Measurements from ENCODE around the gene NUDT4. TPM values are rescaled to one million over a fixed set of nuclear protein-coding genes. Genes with fewer than 3 reads are reported as not detected.

The NUDT4 gene
- 56.5 and 57.3 TPM in 2 replicates for total RNA-seq (2013; cell fraction: nucleolus; rRNA removed)
- total RNA-seq (2014; rRNA removed) (70.4 and 77.0 TPM in 2 replicates), total RNA-seq (2014; rRNA removed; fragmentation: Illumina TruSeq; extraction: Trizol) (89.9 and 91.6 TPM in 2 replicates), total RNA-seq (2021) (81.1 and 82.9 TPM in 2 replicates), polyA plus RNA-seq (2011; rRNA removed) (61.8 and 103 TPM in 2 replicates), polyA plus RNA-seq (2014; fragmentation: Illumina TruSeq; extraction: Trizol) (84.0 and 110 TPM in 2 replicates), polyA plus RNA-seq (2014; fragmentation: Nextera tagmentation; extraction: Ambion mirVana) (10 to 100 TPM; 26.6 to 36.6 TPM), polyA plus RNA-seq (2014; rRNA removed) (53.3 and 56.8 TPM in 2 replicates), polyA plus RNA-seq (2016; fragmentation: Nextera tagmentation; extraction: Ambion mirVana) (10 to 100 TPM; 27.0 to 64.4 TPM), polyA minus RNA-seq (2011; rRNA and poly(A)+ RNA removed) (27.8 and 40.1 TPM in 2 replicates), Bru-seq, nascent RNA (percentile 92 among the genes with signal in this experiment), BruChase-seq, experiment 1, labeled RNA remaining after a 6-hour chase (percentile 87 among the genes with signal in this experiment), BruChase-seq, experiment 2, labeled RNA remaining after a 2-hour chase (percentile 93 among the genes with signal in this experiment)
- polyA plus RNA-seq (2011; ENCODE audit: low read depth): 27.8 TPM
- 20.3 and 24.5 TPM in 2 replicates for polyA plus RNA-seq (2011; cell fraction: cytosol; rRNA removed)
- 9.7 and 12.0 TPM in 2 replicates for polyA plus RNA-seq (2011; cell fraction: nucleus; rRNA removed)
- polyA plus RNA-seq (2012): 60.5 and 61.5 TPM in 2 replicates
- 21.4 and 23.3 TPM in 2 replicates for polyA minus RNA-seq (2011; cell fraction: cytosol; rRNA and poly(A)+ RNA removed)
- 11.8 and 22.6 TPM in 2 replicates for polyA minus RNA-seq (2011; cell fraction: nucleus; rRNA and poly(A)+ RNA removed)
- long read RNA-seq, experiment 1, full-length matches to known transcripts: 18 of 29 reads
- long read RNA-seq, experiment 1, partial matches to known transcripts: 0 of 29 reads
- long read RNA-seq, experiment 1, other reads (novel, unspliced or antisense): 11 of 29 reads
- long read RNA-seq, experiment 2, full-length matches to known transcripts: 8 of 39 reads
- long read RNA-seq, experiment 2, partial matches to known transcripts: 1 of 39 reads
- long read RNA-seq, experiment 2, other reads (novel, unspliced or antisense): 30 of 39 reads

DNA sequence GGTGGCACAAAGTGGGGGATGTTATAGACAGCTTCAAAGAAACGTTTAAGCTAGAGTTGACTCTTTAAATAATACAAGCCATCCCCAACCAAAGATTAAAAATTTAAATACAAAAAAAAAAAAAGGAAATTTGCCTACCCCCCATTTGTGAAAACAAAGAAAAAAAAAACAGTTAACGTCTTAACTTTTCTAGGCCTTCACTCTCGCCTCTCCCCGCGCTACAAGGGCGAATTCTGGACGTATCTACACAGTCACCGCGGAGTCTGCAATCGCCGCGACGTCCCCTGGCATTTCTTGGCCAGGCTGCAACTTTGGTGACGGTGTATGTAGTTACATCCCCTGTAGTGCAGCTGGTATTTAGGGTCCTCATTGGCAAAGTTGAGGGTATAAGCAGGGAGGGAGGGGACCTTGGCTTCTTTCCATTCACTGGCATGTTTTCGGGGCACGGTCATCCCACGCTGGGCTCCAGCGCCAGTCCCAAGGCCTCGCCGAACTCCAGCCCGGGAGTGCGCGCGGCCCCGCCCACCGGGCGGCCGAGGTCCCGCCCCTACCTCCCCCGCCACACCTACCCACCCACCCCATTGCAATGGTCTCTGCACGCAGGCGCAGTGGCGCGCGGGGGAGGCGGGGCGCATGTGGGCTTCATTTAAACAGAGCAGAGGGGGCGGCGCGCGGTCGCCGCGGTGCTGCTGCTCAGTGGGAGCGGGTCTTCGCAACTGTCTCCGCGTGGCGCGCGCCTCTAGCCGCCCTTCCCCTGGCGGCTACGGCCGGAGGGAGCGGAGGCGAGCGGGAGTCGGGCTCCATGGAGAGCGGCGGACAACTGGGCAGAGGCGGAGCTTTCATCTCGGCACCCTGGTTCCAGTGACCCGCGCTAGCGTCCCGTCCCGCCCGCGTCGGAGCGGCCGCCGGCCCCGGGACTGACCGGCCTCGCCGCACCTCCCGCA is at the start of gene NUDT4:
NUDT4 (plus strand) TSS at position 674 of the 944 bp plus-strand sequence. CDS start 398 bp downstream, outside the sequence.
- H3K9ac ChIP-seq (ENCODE audit: control insufficient read depth, insufficient read depth, low read length): peak within 1 kb of the TSS; percentile 98
- ChIA-PET RAD21 (ENCODE audit: unreplicated experiment) (interaction anchor here (0.9 to 5.4 kb wide), 12 partner anchors 9 to 279 kb away, joined by 3 to 44 read pairs (median 8); no protein-coding TSS in a partner anchor), CTCF (interaction anchor here (0.8 to 4.6 kb wide), 9 partner anchors 42 to 448 kb away, joined by 3 to 22 read pairs (median 4); partner anchors contain the start of gene EEA1), SMC1A (ENCODE audit: uncharacterized antibody, unreplicated experiment) (interaction anchor here (0.9 to 2.7 kb wide), 17 partner anchors 8 to 398 kb away, joined by 3 to 18 read pairs (median 9); no protein-coding TSS in a partner anchor), POLR2A (interaction anchor here (0.6 to 2.7 kb wide), 11 partner anchors 9 to 865 kb away, joined by 3 to 28 read pairs (median 4); no protein-coding TSS in a partner anchor)
- DNase-seq (ENCODE audit: low read depth, low spot score) (peak; percentile 75), ATAC-seq (peak; percentile 78), FAIRE-seq (peak; percentile 81)
- TSS peak; percentile 80 for BruUV-seq (replicated peaks)
- WGBS (ENCODE audit: insufficient coverage, insufficient replicate concordance, low lambda C conversion rate, missing lambda C conversion rate): under 1% methylated on average over 54 of the region's 79 CpGs
- in situ Hi-C loops (cut with MboI) (no loop called here), intact Hi-C loops (cut with micrococcal nuclease; ENCODE audit: unreplicated experiment) (loop anchor here (1.0 to 5.0 kb wide), 3 partner anchors 133 to 450 kb away; partner anchors contain the start of gene EEA1)
- peaks cover 63% of the 10 kb centered on the region for H3K79me2 ChIP-seq (ENCODE audit: control insufficient read depth, insufficient read depth, low read length)
- no peaks in the 10 kb centered on the region for H3K27me3 ChIP-seq (replicated peaks in 1 of 2; ENCODE audit: control insufficient read depth in 2 of 2, insufficient read depth in 2 of 2, low read length in 1 of 2)
- 0 out of 4 replicates have a peak, but pooled peaks cover 0 to 6% of the 10 kb centered on the region in 2 experiments for H3K36me3 ChIP-seq (ENCODE audit: control insufficient read depth in 2 of 2, insufficient read depth in 2 of 2, low read length in 1 of 2)
- H4K20me1 ChIP-seq (ENCODE audit: control insufficient read depth, insufficient read depth): peaks cover 8% of the 10 kb centered on the region; the same call in 1 of the 2 replicates
- peak within 1 kb of the TSS; percentile 99 for H2AFZ ChIP-seq (ENCODE audit: control insufficient read depth, low read depth, low read length)
- H3K4me3 ChIP-seq: peak within 1 kb of the TSS; percentile 87
- H3K9me3 ChIP-seq (replicated peaks; ENCODE audit: control insufficient read depth, insufficient read depth, low read length): no peaks in the 10 kb centered on the region
- peak within 1 kb of the TSS; percentile 100 for H3K4me2 ChIP-seq (ENCODE audit: control insufficient read depth, insufficient read depth)
- H3K27ac ChIP-seq (ENCODE audit: control insufficient read depth, insufficient read depth): peak within 1 kb of the TSS; percentile 98
- H3K4me1 ChIP-seq (ENCODE audit: control insufficient read depth, insufficient read depth, low read length): peaks cover 15% of the 10 kb centered on the region
- TF ChIP-seq SP1 (IDR thresholded peaks at IDR 0.05; ENCODE audit: low read depth, low read length): peak; percentile 29
- no peak; the same call in 1 of the 2 replicates for TF ChIP-seq SMC3 (IDR thresholded peaks at IDR 0.05; ENCODE audit: borderline replicate concordance, low read length)
- 0 out of 2 replicates have a peak, but pooled peaks have one; percentile 49 for TF ChIP-seq NBN (IDR thresholded peaks at IDR 0.05)
- TF ChIP-seq RFX5 (IDR thresholded peaks at IDR 0.05; ENCODE audit: low read depth, low read length): no peak
- TF ChIP-seq POLR2A (IDR thresholded peaks at IDR 0.05; ENCODE audit: low read depth, low read length): peak; percentile 87
- no peak for TF ChIP-seq ZNF217 (IDR thresholded peaks at IDR 0.05)
- no peak for TF ChIP-seq NR2C2 (IDR thresholded peaks at IDR 0.05; ENCODE audit: borderline replicate concordance, control insufficient read depth, insufficient read length, low read depth)
- TF ChIP-seq CHD1 (IDR thresholded peaks at IDR 0.05; ENCODE audit: low read depth, low read length): no peak
- TF ChIP-seq, protein P1, sequence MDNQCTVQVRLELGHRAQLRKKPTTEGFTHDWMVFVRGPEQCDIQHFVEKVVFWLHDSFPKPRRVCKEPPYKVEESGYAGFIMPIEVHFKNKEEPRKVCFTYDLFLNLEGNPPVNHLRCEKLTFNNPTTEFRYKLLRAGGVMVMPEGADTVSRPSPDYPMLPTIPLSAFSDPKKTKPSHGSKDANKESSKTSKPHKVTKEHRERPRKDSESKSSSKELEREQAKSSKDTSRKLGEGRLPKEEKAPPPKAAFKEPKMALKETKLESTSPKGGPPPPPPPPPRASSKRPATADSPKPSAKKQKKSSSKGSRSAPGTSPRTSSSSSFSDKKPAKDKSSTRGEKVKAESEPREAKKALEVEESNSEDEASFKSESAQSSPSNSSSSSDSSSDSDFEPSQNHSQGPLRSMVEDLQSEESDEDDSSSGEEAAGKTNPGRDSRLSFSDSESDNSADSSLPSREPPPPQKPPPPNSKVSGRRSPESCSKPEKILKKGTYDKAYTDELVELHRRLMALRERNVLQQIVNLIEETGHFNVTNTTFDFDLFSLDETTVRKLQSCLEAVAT (IDR thresholded peaks at IDR 0.05): no peak
- no peak for TF ChIP-seq E2F4 (IDR thresholded peaks at IDR 0.05; ENCODE audit: low read depth, low read length)
- TF ChIP-seq TBL1XR1 (IDR thresholded peaks at IDR 0.05; ENCODE audit: low read depth, low read length): no peak
- TF ChIP-seq ZNF384 (IDR thresholded peaks at IDR 0.05; ENCODE audit: borderline replicate concordance, low read depth, low read length): no peak
- TF ChIP-seq, protein P2, sequence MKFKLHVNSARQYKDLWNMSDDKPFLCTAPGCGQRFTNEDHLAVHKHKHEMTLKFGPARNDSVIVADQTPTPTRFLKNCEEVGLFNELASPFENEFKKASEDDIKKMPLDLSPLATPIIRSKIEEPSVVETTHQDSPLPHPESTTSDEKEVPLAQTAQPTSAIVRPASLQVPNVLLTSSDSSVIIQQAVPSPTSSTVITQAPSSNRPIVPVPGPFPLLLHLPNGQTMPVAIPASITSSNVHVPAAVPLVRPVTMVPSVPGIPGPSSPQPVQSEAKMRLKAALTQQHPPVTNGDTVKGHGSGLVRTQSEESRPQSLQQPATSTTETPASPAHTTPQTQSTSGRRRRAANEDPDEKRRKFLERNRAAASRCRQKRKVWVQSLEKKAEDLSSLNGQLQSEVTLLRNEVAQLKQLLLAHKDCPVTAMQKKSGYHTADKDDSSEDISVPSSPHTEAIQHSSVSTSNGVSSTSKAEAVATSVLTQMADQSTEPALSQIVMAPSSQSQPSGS (IDR thresholded peaks at IDR 0.05; ENCODE audit: low read length): no peak
- peak; percentile 28; the same call in 1 of the 2 replicates for TF ChIP-seq EED (IDR thresholded peaks at IDR 0.05; ENCODE audit: low read depth)
- no peak for TF ChIP-seq MTA2 (IDR thresholded peaks at IDR 0.05; ENCODE audit: low read depth)

Measured in GM12878 (cell line).